Keratinocyte (primary cell): Measurements from ENCODE around the gene GYPB. TPM values are rescaled to one million over a fixed set of nuclear protein-coding genes. Genes with fewer than 3 reads are reported as not detected.
"Not testable (repeated sequence)": the region's sequence is repeated elsewhere in the genome, so short reads cannot be mapped to it uniquely, and the experiment has no call there.

Experiments used
- DNase-seq: peaks from one replicate; pipeline ENCODE4 v3.0.0-alpha.2; 2011; ENCODE audit warnings: low read depth, missing footprints, low spot score
- FAIRE-seq: peaks from 2 replicates; lab custom pipeline; 2011; peaks lifted over from hg19 to GRCh38; lab: Jason Lieb, UNC
- H2AFZ ChIP-seq: 2 replicates; pipeline ENCODE4 v1.6.0; 2012; ENCODE audit warnings: low read length, control low read depth, inconsistent platforms; ENCODE audit not compliant: control insufficient read depth
- H3K27ac ChIP-seq: 2 replicates; pipeline ENCODE4 v1.5.1; 2011; ENCODE audit warnings: low read length; ENCODE audit not compliant: control insufficient read depth, insufficient read depth
- H3K27me3 ChIP-seq: 3 replicates; pipeline ENCODE4 v1.6.0; 2011; ENCODE audit warnings: low read length; ENCODE audit not compliant: control insufficient read depth, insufficient read depth; ENCODE audit errors: extremely low read depth
- H3K36me3 ChIP-seq, 2 experiments: 2 replicates in 1 of 2; 3 replicates in 1 of 2; pipeline ENCODE4 v1.5.1; 2011; ENCODE audit warnings: low read length in 2 of 2, mild to moderate bottlenecking in 1 of 2; ENCODE audit not compliant: control insufficient read depth in 2 of 2, insufficient read depth in 2 of 2; ENCODE audit errors: extremely low read depth in 1 of 2
- H3K4me1 ChIP-seq: 3 replicates; pipeline ENCODE4 v1.5.1; 2011; ENCODE audit warnings: low read length; ENCODE audit not compliant: control insufficient read depth, insufficient read depth; ENCODE audit errors: extremely low read depth
- H3K4me2 ChIP-seq: 3 replicates; pipeline ENCODE4 v1.6.0; 2011; ENCODE audit warnings: low read depth, low read length; ENCODE audit not compliant: control insufficient read depth, insufficient read depth; ENCODE audit errors: extremely low read depth
- H3K4me3 ChIP-seq, 3 experiments: fragments of 200-600 bp in 1 of 3; sonication (generic) in 1 of 3; 2 replicates in 2 of 3; 3 replicates in 1 of 3; pipeline ENCODE4 v1.5.1; 2011 to 2016; ENCODE audit warnings: low read length in 3 of 3, mild to moderate bottlenecking in 3 of 3, control low read depth in 2 of 3, inconsistent platforms in 1 of 3, low read depth in 1 of 3, mixed read lengths in 1 of 3, mixed run types in 1 of 3, moderate library complexity in 1 of 3; ENCODE audit not compliant: control insufficient read depth in 2 of 3, insufficient read depth in 2 of 3; ENCODE audit errors: extremely low read depth in 1 of 3
- H3K79me2 ChIP-seq: 2 replicates; pipeline ENCODE4 v1.6.0; 2012; ENCODE audit warnings: low read length; ENCODE audit not compliant: control insufficient read depth, insufficient read depth
- H3K9ac ChIP-seq: 3 replicates; pipeline ENCODE4 v1.6.0; 2011; ENCODE audit warnings: low read length; ENCODE audit not compliant: control insufficient read depth, insufficient read depth; ENCODE audit errors: extremely low read depth
- H3K9me1 ChIP-seq: 3 replicates; pipeline ENCODE4 v1.6.0; 2011; ENCODE audit warnings: low read length; ENCODE audit not compliant: control insufficient read depth, insufficient read depth; ENCODE audit errors: extremely low read depth
- H3K9me3 ChIP-seq: 2 replicates; pipeline ENCODE4 v1.5.1; 2012; ENCODE audit warnings: low read depth, low read length; ENCODE audit not compliant: control insufficient read depth
- H4K20me1 ChIP-seq: 3 replicates; pipeline ENCODE4 v1.6.0; 2011; ENCODE audit warnings: low read length; ENCODE audit not compliant: control insufficient read depth, insufficient read depth; ENCODE audit errors: extremely low read depth
- EZH2 ChIP-seq: IDR thresholded peaks from one replicate; pipeline ENCODE4 v1.6.1; 2012; ENCODE audit warnings: inconsistent platforms, mild to moderate bottlenecking, low read length, moderate library complexity
- dilution Hi-C: fragments of 300-500 bp; cut with MboI; formaldehyde crosslinking; loops from one replicate; pipeline ENCODE4 v1.7.0; 2020; ENCODE audit warnings: low sequenced_read_pairs; ENCODE audit not compliant: extremely low pct_ligation_motif_present
- polyA plus RNA-seq, 5 experiments: library from polyadenylated mRNA; depleted of rRNA in 3 of 5; stranded (reverse) in 3 of 5; stranded (forward) in 1 of 5; unstranded in 1 of 5; fragments of >200 nt; gene quantifications; 1 replicate in 1 of 5; 2 replicates in 3 of 5; 3 replicates in 1 of 5; pipeline versions ENCODE4 v1.2.1 to v1.2.3, GENCODE V29; 2011 to 2012; ENCODE audit warnings: missing spikeins in 2 of 5, low read depth in 1 of 5, low replicate concordance in 1 of 5
- TF ChIP-seq, protein P1 (sequence below), 3 experiments: IDR thresholded peaks in 1 of 3; conservative IDR thresholded peaks in 1 of 3; optimal IDR thresholded peaks in 1 of 3; 2 replicates in 2 of 3; 3 replicates in 1 of 3; pipeline versions ENCODE3 to v1.5.1; 2011; ENCODE audit warnings: low read length in 3 of 3, mild to moderate bottlenecking in 3 of 3, moderate library complexity in 2 of 3, control low read depth in 1 of 3, inconsistent platforms in 1 of 3; ENCODE audit not compliant: insufficient read depth in 2 of 3; ENCODE audit errors: extremely low read depth in 1 of 3

Gene GYPB
- polyA plus RNA-seq, 1 donor (not counting 4 experiments of a cell fraction or from before 2014, with no cell fraction given): not detected

DNA sequence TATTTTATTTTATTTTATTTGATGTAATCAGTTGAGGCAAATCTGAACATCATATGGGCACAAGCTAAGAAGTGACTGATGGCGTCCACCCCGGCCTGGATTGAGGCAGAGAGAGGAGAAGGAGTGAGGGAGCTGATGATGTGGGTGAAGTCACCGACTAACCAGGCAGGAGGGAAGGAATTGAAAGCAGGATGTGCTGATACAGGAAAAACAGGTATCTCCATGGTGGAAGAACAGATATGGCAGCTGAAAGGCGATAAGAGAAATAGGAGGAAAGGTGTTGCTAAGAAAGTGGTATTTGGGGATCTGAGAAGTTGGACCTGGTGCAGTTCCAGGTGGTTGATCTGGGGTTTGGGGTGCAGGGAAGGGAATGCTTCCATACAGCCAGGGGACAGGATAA lies 37.6 kb upstream of the GYPB start:
- Histone ChIP-seq H3K79me2 (no peaks in the 10 kb centered on the region), H3K4me2 (no peak overlapping the region), H3K36me3 (no peaks in the 10 kb centered on the region), H3K27me3 (no peaks in the 10 kb centered on the region), H4K20me1 (no peaks in the 10 kb centered on the region), H3K4me1 (no peaks in the 10 kb centered on the region), H3K9ac (no peak overlapping the region), H3K4me3 (no peak overlapping the region), H3K9me1 (no peaks in the 10 kb centered on the region), H3K9me3 (no peaks in the 10 kb centered on the region), H3K27ac (no peak overlapping the region), H2AFZ (no peak overlapping the region)
- FAIRE-seq (no peak), DNase-seq (no peak)
- no peak for TF ChIP-seq EZH2
- TF ChIP-seq, protein P1, sequence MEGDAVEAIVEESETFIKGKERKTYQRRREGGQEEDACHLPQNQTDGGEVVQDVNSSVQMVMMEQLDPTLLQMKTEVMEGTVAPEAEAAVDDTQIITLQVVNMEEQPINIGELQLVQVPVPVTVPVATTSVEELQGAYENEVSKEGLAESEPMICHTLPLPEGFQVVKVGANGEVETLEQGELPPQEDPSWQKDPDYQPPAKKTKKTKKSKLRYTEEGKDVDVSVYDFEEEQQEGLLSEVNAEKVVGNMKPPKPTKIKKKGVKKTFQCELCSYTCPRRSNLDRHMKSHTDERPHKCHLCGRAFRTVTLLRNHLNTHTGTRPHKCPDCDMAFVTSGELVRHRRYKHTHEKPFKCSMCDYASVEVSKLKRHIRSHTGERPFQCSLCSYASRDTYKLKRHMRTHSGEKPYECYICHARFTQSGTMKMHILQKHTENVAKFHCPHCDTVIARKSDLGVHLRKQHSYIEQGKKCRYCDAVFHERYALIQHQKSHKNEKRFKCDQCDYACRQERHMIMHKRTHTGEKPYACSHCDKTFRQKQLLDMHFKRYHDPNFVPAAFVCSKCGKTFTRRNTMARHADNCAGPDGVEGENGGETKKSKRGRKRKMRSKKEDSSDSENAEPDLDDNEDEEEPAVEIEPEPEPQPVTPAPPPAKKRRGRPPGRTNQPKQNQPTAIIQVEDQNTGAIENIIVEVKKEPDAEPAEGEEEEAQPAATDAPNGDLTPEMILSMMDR (optimal IDR thresholded peaks at IDR 0.05 in 1 of 3, IDR thresholded peaks at IDR 0.05 in 1 of 3, conservative IDR thresholded peaks at IDR 0.05 in 1 of 3; ENCODE audit: extremely low read depth in 1 of 3, insufficient read depth in 2 of 3, low read length in 3 of 3): no peak
- dilution Hi-C loops: no loop called here

DNA sequence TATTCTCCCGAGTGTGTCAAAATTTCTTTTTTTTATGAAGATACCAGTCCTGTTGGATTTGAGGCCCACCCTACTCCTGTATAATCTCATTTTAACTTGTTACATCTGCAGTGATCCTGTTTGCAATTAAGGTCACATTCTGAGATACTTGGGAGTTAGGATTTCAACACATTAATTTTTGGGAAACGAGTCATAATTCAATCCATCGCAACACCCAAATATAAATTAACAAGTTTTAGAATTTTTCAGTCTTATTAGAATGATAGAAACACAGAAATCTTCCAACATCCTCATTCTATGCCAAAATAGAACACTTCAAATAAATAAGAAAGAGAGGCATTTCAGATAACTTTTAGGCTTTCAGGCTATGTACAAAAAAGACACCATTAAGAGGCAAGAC lies 36.2 kb upstream of the GYPB start:
- not testable (repeated sequence) for DNase-seq, H3K27ac ChIP-seq

DNA sequence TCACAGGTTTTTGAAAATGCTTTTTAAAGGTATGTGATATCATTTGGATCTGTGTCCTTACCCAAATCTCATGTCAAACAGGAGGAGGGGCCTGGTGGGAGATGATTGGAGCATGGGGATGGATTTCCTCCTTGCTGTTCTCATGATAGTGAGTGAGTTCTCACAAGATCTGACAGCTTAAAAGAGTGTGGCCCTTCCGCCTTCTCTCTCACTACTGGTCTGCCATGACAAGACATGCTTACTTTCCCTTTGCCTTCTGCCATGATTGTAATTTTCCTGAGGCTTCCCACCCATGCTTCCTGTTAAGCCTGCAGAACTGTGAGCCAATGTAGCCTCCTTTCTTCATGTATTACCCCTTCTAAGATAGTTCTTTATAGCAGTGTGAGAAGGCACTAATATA lies 32.3 kb upstream of the GYPB start:
- H3K4me2 ChIP-seq, H3K4me1 ChIP-seq, H3K9me3 ChIP-seq, H4K20me1 ChIP-seq, H3K9me1 ChIP-seq, FAIRE-seq, DNase-seq, H3K79me2 ChIP-seq, H3K27me3 ChIP-seq, H2AFZ ChIP-seq, H3K27ac ChIP-seq, H3K4me3 ChIP-seq, dilution Hi-C loops, H3K9ac ChIP-seq, H3K36me3 ChIP-seq: not testable (repeated sequence)

More for the DNA sequence above, 36.2 kb upstream of the GYPB start:
- H3K79me2 ChIP-seq, H3K9ac ChIP-seq, H3K4me2 ChIP-seq, H3K9me1 ChIP-seq, H3K9me3 ChIP-seq, H4K20me1 ChIP-seq, FAIRE-seq, H2AFZ ChIP-seq, dilution Hi-C loops, H3K27me3 ChIP-seq, H3K36me3 ChIP-seq, H3K4me3 ChIP-seq, H3K4me1 ChIP-seq: not testable (repeated sequence)

DNA sequence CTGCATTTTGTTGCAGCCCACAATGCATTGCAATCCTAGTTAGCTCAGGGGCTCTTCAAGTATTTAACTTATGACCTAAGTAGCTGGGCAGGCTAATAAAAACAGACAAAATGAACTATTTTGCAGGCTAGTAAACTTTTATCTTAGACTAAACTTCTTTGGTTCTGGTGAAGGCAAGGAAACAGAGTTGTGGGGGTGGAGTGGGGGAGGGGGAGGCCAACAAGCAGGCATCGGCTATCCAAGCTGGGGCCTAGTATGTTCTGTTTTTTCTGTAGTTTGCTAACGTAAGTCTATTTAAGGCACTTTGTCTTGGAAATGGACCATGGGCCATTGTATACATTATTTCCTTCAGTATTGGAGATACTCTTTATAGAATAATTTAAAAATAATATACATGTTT lies 31.5 kb upstream of the GYPB start:
- H3K4me1 ChIP-seq, H3K36me3 ChIP-seq, H3K9ac ChIP-seq, H3K9me3 ChIP-seq, H3K4me3 ChIP-seq, FAIRE-seq, H3K9me1 ChIP-seq, DNase-seq, dilution Hi-C loops, H3K27me3 ChIP-seq, H3K27ac ChIP-seq, H3K4me2 ChIP-seq, H3K79me2 ChIP-seq, H2AFZ ChIP-seq, H4K20me1 ChIP-seq: not testable (repeated sequence)
